Measurements from ENCODE around the gene SLC6A13.

DNA sequence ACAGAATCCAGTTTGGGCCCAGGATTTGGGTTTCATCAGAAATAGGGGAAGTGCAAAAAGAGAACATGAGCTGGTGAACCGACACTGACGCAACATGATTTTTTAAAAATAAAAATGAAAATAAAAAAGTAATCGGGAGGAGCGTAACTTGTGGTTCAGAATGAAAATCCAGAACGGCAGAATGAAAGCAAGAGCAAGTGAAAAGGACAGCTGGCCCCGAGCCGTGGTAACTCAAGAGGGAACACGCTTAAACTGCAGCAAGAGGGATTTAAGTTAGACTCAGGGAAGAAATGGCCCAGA lies 50.3 kb downstream of the SLC6A13 start:
- TF ChIP-seq, protein P1, sequence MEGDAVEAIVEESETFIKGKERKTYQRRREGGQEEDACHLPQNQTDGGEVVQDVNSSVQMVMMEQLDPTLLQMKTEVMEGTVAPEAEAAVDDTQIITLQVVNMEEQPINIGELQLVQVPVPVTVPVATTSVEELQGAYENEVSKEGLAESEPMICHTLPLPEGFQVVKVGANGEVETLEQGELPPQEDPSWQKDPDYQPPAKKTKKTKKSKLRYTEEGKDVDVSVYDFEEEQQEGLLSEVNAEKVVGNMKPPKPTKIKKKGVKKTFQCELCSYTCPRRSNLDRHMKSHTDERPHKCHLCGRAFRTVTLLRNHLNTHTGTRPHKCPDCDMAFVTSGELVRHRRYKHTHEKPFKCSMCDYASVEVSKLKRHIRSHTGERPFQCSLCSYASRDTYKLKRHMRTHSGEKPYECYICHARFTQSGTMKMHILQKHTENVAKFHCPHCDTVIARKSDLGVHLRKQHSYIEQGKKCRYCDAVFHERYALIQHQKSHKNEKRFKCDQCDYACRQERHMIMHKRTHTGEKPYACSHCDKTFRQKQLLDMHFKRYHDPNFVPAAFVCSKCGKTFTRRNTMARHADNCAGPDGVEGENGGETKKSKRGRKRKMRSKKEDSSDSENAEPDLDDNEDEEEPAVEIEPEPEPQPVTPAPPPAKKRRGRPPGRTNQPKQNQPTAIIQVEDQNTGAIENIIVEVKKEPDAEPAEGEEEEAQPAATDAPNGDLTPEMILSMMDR (IDR thresholded peaks at IDR 0.05; ENCODE audit: low read depth, low read length, missing input control): no peak
- TF ChIP-seq HNF4A (conservative IDR thresholded peaks at IDR 0.05): no peak
- TF ChIP-seq, protein P2, sequence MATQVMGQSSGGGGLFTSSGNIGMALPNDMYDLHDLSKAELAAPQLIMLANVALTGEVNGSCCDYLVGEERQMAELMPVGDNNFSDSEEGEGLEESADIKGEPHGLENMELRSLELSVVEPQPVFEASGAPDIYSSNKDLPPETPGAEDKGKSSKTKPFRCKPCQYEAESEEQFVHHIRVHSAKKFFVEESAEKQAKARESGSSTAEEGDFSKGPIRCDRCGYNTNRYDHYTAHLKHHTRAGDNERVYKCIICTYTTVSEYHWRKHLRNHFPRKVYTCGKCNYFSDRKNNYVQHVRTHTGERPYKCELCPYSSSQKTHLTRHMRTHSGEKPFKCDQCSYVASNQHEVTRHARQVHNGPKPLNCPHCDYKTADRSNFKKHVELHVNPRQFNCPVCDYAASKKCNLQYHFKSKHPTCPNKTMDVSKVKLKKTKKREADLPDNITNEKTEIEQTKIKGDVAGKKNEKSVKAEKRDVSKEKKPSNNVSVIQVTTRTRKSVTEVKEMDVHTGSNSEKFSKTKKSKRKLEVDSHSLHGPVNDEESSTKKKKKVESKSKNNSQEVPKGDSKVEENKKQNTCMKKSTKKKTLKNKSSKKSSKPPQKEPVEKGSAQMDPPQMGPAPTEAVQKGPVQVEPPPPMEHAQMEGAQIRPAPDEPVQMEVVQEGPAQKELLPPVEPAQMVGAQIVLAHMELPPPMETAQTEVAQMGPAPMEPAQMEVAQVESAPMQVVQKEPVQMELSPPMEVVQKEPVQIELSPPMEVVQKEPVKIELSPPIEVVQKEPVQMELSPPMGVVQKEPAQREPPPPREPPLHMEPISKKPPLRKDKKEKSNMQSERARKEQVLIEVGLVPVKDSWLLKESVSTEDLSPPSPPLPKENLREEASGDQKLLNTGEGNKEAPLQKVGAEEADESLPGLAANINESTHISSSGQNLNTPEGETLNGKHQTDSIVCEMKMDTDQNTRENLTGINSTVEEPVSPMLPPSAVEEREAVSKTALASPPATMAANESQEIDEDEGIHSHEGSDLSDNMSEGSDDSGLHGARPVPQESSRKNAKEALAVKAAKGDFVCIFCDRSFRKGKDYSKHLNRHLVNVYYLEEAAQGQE (IDR thresholded peaks at IDR 0.05): no peak

All from liver (tissue), 3 donors.